Measurements from ENCODE around the gene ACTN4.
A peak's percentile ranks its signal among the peaks of the same experiment; 100 is the strongest.
"Not testable (repeated sequence)": the region's sequence is repeated elsewhere in the genome, so short reads cannot be mapped to it uniquely, and the experiment has no call there.

ACTN4 gene

DNA sequence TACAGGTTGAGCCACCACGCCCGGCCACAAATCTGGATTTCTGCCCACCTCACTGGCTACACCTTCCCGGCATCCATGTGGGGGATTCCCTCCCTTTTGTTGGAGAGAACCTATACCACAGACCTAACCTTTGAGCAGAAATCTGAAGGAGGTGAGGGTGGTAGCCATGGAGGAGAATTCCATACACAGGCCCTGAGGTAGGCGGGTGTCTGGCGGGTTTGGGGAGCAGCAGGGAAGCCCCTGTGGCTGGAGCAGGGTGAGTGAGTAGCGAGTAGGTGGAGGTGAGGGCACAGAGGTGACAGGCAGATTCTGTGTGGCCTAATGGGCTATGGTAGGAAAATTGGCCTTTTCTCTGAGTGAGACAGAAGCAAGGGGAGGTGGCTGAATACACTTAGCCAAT, 17.9 kb upstream of the ACTN4 start:
- H3K27me3 ChIP-seq (ENCODE audit: insufficient read depth, poor library complexity, severe bottlenecking) = no peaks in the 10 kb centered on the region
- H3K9me3 ChIP-seq (ENCODE audit: severe bottlenecking) = no peaks in the 10 kb centered on the region
- peaks cover 83% of the 10 kb centered on the region for H3K36me3 ChIP-seq (ENCODE audit: low read depth)
- TF ChIP-seq, protein P1, sequence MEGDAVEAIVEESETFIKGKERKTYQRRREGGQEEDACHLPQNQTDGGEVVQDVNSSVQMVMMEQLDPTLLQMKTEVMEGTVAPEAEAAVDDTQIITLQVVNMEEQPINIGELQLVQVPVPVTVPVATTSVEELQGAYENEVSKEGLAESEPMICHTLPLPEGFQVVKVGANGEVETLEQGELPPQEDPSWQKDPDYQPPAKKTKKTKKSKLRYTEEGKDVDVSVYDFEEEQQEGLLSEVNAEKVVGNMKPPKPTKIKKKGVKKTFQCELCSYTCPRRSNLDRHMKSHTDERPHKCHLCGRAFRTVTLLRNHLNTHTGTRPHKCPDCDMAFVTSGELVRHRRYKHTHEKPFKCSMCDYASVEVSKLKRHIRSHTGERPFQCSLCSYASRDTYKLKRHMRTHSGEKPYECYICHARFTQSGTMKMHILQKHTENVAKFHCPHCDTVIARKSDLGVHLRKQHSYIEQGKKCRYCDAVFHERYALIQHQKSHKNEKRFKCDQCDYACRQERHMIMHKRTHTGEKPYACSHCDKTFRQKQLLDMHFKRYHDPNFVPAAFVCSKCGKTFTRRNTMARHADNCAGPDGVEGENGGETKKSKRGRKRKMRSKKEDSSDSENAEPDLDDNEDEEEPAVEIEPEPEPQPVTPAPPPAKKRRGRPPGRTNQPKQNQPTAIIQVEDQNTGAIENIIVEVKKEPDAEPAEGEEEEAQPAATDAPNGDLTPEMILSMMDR (IDR thresholded peaks at IDR 0.05; ENCODE audit: poor library complexity, severe bottlenecking) = no peak
- no peak overlapping the region for H3K4me3 ChIP-seq (ENCODE audit: severe bottlenecking)
- ATAC-seq (ENCODE audit: low read depth) (no peak), DNase-seq (ENCODE audit: low spot score) (no peak)
- peaks cover 17% of the 10 kb centered on the region for H3K4me1 ChIP-seq (ENCODE audit: insufficient read depth, poor library complexity, severe bottlenecking)
- no peak overlapping the region for H3K27ac ChIP-seq (ENCODE audit: poor library complexity, severe bottlenecking)

DNA sequence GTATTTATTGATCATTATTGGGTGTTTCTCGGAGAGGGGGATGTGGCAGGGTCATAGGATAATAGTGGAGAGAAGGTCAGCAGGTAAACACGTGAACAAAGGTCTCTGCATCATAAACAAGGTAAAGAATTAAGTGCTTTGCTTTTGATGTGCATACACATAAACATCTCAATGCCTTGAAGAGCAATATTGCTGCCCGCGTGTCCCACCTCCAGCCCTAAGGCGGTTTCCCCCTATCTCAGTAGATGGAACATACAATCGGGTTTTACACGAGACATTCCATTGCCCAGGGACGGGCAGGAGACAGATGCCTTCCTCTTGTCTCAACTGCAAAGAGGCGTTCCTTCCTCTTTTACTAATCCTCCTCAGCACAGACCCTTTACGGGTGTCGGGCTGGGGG, 16.1 kb upstream of the ACTN4 start:
- Histone ChIP-seq H3K27ac (ENCODE audit: poor library complexity, severe bottlenecking) (peak overlapping the region; percentile 65), H3K4me1 (ENCODE audit: insufficient read depth, poor library complexity, severe bottlenecking) (peaks cover 26% of the 10 kb centered on the region), H3K36me3 (ENCODE audit: low read depth) (peaks cover 83% of the 10 kb centered on the region)
- H3K27me3 ChIP-seq (ENCODE audit: insufficient read depth, poor library complexity, severe bottlenecking); ATAC-seq (ENCODE audit: low read depth); DNase-seq (ENCODE audit: low spot score); H3K4me3 ChIP-seq (ENCODE audit: severe bottlenecking); H3K9me3 ChIP-seq (ENCODE audit: severe bottlenecking): not testable (repeated sequence)

DNA sequence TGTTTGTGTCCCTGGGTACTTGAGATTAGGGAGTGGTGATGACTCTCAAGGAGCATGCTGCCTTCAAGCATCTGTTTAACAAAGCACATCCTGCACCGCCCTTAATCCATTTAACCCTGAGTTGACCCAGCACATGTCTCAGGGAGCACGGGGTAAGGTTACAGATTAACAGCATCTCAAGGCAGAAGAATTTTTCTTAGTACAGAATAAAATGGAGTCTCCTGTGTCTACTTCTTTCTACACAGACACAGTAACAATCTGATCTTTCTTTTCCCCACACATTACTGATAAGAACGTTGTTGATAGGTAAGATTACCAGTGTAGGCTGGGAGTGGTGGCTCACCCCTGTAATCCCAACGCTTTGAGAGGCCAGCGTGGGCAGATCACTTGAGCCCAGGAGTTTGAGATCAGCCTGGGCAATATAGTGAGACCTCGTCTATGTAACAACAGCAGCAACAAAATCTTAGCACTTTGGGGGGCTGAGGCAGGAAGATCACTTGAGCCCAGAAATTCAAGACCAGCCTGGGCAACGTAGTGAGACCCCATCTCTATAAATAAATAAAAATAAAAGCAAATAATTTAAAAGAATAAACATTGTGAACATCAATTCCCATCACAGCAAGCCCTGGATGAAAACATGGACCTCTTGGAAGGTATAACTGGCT, 15.5 kb upstream of the ACTN4 start:
- H3K27me3 ChIP-seq (ENCODE audit: insufficient read depth, poor library complexity, severe bottlenecking); DNase-seq (ENCODE audit: low spot score); H3K9me3 ChIP-seq (ENCODE audit: severe bottlenecking); H3K4me3 ChIP-seq (ENCODE audit: severe bottlenecking); ATAC-seq (ENCODE audit: low read depth): not testable (repeated sequence)
- H3K27ac ChIP-seq (ENCODE audit: poor library complexity, severe bottlenecking) = peak overlapping the region; percentile 65
- peaks cover 30% of the 10 kb centered on the region for H3K4me1 ChIP-seq (ENCODE audit: insufficient read depth, poor library complexity, severe bottlenecking)
- H3K36me3 ChIP-seq (ENCODE audit: low read depth) = peaks cover 80% of the 10 kb centered on the region

DNA sequence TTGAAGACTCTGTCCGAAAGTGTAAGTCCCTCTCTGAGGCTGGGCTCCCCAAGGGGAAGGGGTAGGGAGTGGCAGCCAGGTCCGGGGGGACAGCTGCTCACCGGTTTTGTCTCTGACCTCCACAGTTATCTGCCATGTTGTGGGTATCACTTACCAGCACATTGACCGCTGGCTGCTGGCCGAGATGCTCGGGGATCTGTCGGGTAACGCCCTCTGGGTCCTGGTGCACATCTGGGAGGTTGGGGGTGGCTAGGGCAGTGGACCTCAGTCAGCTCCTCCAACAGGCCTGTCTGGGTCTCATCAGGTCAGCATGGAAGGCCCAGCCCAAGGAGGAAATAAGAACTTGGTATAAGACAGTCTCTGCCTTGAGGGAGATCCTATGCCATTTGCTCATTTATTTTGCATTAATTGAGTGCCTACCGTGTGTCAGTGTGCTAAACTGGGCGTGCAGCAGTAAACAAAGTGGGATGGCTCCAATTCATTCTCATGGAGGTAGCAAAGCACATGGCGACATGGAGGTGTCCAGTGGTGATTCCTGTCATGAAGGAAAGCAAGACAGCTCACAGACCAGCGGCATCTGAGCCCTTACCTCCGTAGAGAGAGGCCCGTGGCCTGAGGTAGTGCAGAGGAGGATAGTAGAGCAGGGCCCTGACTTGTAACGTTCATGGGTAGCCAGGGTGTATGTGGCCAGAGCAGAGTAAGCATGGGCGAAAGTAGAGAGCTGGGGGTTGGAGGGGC, 14.8 kb upstream of the ACTN4 start:
- H3K4me1 ChIP-seq (ENCODE audit: insufficient read depth, poor library complexity, severe bottlenecking) = peaks cover 36% of the 10 kb centered on the region
- peak overlapping the region; percentile 65 for H3K27ac ChIP-seq (ENCODE audit: poor library complexity, severe bottlenecking)
- TF ChIP-seq, protein P1 (IDR thresholded peaks at IDR 0.05; ENCODE audit: poor library complexity, severe bottlenecking) = no peak
- ATAC-seq (ENCODE audit: low read depth) (no peak), DNase-seq (ENCODE audit: low spot score) (no peak)
- H3K27me3 ChIP-seq (ENCODE audit: insufficient read depth, poor library complexity, severe bottlenecking) = no peaks in the 10 kb centered on the region
- H3K36me3 ChIP-seq (ENCODE audit: low read depth) = peaks cover 73% of the 10 kb centered on the region
- H3K4me3 ChIP-seq (ENCODE audit: severe bottlenecking) = no peak overlapping the region
- no peaks in the 10 kb centered on the region for H3K9me3 ChIP-seq (ENCODE audit: severe bottlenecking)

DNA sequence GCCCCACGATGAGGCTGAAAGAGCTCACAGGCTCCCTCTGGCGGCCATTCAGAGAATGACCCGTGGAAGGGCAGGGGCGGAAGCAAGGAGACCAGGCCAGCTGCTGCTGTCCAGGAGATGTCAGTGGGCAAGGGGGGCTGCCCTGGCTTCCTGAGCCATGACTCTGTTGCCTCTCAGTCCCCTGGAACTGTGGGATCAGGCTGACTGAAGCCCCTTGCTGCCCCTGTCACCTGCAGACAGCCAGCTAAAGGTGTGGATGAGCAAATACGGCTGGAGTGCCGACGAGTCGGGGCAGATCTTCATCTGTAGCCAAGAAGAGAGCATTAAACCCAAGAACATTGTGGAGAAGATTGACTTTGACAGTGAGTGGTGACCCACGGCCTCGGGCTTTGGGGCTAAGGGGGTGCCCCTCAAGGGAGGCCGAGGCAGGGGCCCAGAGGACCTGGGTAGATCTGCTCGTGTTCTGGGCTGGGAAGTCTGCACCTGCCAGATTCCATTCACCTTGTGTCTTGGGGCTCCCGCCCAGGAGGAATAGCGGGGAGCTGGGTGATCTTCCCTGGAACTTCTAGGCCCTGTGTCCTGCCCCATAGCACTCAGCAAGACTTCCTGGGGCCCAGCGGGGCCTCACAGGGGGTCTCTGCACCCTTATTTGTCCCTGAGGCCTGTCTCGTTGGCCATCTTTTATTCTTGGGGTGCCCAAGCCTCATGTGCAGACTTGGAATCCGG, 12.5 kb upstream of the ACTN4 start:
- TF ChIP-seq, protein P1 (IDR thresholded peaks at IDR 0.05; ENCODE audit: poor library complexity, severe bottlenecking) = peak; percentile 95
- no peaks in the 10 kb centered on the region for H3K27me3 ChIP-seq (ENCODE audit: insufficient read depth, poor library complexity, severe bottlenecking)
- H3K27ac ChIP-seq (ENCODE audit: poor library complexity, severe bottlenecking) = peak overlapping the region; percentile 84
- ATAC-seq (ENCODE audit: low read depth) (no peak), DNase-seq (ENCODE audit: low spot score) (no peak)
- no peak overlapping the region for H3K4me3 ChIP-seq (ENCODE audit: severe bottlenecking)
- peaks cover 55% of the 10 kb centered on the region for H3K36me3 ChIP-seq (ENCODE audit: low read depth)
- peaks cover 49% of the 10 kb centered on the region for H3K4me1 ChIP-seq (ENCODE audit: insufficient read depth, poor library complexity, severe bottlenecking)
- no peaks in the 10 kb centered on the region for H3K9me3 ChIP-seq (ENCODE audit: severe bottlenecking)
